Measurements from ENCODE around the gene DOCK1.

The DOCK1 gene

DNA sequence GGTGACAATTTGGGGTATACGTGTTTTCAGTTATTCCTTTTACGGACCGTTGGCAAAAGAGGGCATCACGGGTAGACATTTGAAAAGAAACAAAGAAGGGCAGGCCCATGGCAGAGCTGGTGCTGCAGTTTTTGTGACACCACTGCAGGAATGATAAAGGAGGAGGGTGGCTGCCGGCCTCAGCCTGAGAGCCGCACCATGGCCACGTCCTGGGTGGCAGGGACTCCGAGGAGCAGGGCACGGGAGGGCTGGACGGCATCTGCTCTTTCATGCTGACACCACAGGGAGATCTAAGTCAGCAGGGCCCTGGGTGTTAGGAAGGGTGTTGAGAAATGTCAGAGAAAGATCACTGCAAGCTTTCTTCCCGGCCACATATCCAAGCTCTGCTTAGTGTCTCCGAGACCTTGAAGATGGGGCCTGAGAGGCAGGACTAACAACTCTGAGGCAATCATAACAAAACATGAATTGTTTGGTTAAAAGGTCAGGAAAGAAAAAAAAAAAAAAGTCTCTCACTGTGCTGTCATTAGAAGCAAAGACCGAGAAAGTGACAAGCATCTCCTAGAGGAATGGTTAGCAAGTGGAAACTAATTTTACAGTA is 254.5 kb downstream of the DOCK1 start:
- no peaks in the 10 kb centered on the region for H3K4me1 ChIP-seq (ENCODE audit: control insufficient read depth, insufficient read depth, low read length, poor library complexity, severe bottlenecking)
- no peaks in the 10 kb centered on the region for H3K27me3 ChIP-seq (replicated peaks; ENCODE audit: control insufficient read depth, insufficient read depth, low read length, poor library complexity, severe bottlenecking)
- DNase-seq = no peak
- H3K9me3 ChIP-seq (ENCODE audit: control insufficient read depth, low read length) = no peaks in the 10 kb centered on the region
- H3K27ac ChIP-seq (ENCODE audit: insufficient read depth, low read length, poor library complexity, severe bottlenecking) = no peak overlapping the region
- no peak overlapping the region for H3K4me3 ChIP-seq (ENCODE audit: insufficient read depth, low read depth, low read length, poor library complexity, severe bottlenecking)
- no peaks in the 10 kb centered on the region for H3K36me3 ChIP-seq (ENCODE audit: control insufficient read depth, insufficient read depth, low read length)

DNA sequence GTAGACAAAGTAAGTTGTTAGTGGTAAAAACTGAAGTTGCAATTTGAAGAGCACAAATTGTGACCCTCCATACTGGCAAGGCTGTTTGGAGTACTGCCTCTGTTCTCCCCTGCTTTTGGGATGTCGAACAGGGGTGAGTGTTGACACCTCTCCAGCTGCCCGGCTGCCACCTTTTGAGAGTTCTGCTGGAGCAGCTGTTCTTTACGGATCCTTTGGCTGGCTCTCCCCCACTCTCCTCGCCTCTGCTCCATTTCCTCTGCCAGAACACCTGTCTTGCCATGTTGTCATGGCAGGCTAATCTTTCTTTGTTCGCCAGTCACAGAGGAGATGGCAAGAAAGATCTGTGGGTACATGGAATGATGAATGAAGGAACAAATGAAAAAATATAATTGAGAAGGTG is 256.3 kb downstream of the DOCK1 start:
- Histone ChIP-seq H3K4me3 (ENCODE audit: insufficient read depth, low read depth, low read length, poor library complexity, severe bottlenecking) (no peak overlapping the region), H3K9me3 (ENCODE audit: control insufficient read depth, low read length) (no peaks in the 10 kb centered on the region), H3K4me1 (ENCODE audit: control insufficient read depth, insufficient read depth, low read length, poor library complexity, severe bottlenecking) (no peaks in the 10 kb centered on the region), H3K27ac (ENCODE audit: insufficient read depth, low read length, poor library complexity, severe bottlenecking) (no peak overlapping the region), H3K36me3 (ENCODE audit: control insufficient read depth, insufficient read depth, low read length) (no peaks in the 10 kb centered on the region), H3K27me3 (replicated peaks; ENCODE audit: control insufficient read depth, insufficient read depth, low read length, poor library complexity, severe bottlenecking) (no peaks in the 10 kb centered on the region)
- no peak for DNase-seq

- DNase-seq = no peak
- no peaks in the 10 kb centered on the region for H3K9me3 ChIP-seq (ENCODE audit: control insufficient read depth, low read length)
These were observed 257.6 kb downstream of the DOCK1 start for GRCh38 chr10:127162841-127163240.

GRCh38 chr10:127168261-127168660 is 263.0 kb downstream of the DOCK1 start:
- Histone ChIP-seq H3K4me3 (ENCODE audit: insufficient read depth, low read depth, low read length, poor library complexity, severe bottlenecking) (no peak overlapping the region), H3K36me3 (ENCODE audit: control insufficient read depth, insufficient read depth, low read length) (no peaks in the 10 kb centered on the region), H3K9me3 (ENCODE audit: control insufficient read depth, low read length) (no peaks in the 10 kb centered on the region), H3K4me1 (ENCODE audit: control insufficient read depth, insufficient read depth, low read length, poor library complexity, severe bottlenecking) (no peaks in the 10 kb centered on the region), H3K27me3 (replicated peaks; ENCODE audit: control insufficient read depth, insufficient read depth, low read length, poor library complexity, severe bottlenecking) (no peaks in the 10 kb centered on the region), H3K27ac (ENCODE audit: insufficient read depth, low read length, poor library complexity, severe bottlenecking) (no peak overlapping the region)
- no peak for DNase-seq

More at GRCh38 chr10:127162841-127163240, 257.6 kb downstream of the DOCK1 start:
- no peaks in the 10 kb centered on the region for H3K36me3 ChIP-seq (ENCODE audit: control insufficient read depth, insufficient read depth, low read length)
- no peaks in the 10 kb centered on the region for H3K27me3 ChIP-seq (replicated peaks; ENCODE audit: control insufficient read depth, insufficient read depth, low read length, poor library complexity, severe bottlenecking)
- H3K4me1 ChIP-seq (ENCODE audit: control insufficient read depth, insufficient read depth, low read length, poor library complexity, severe bottlenecking) = no peaks in the 10 kb centered on the region
- no peak overlapping the region for H3K27ac ChIP-seq (ENCODE audit: insufficient read depth, low read length, poor library complexity, severe bottlenecking)
- H3K4me3 ChIP-seq (ENCODE audit: insufficient read depth, low read depth, low read length, poor library complexity, severe bottlenecking) = no peak overlapping the region

- Histone ChIP-seq H3K27ac (ENCODE audit: insufficient read depth, low read length, poor library complexity, severe bottlenecking) (no peak overlapping the region), H3K4me3 (ENCODE audit: insufficient read depth, low read depth, low read length, poor library complexity, severe bottlenecking) (no peak overlapping the region), H3K4me1 (ENCODE audit: control insufficient read depth, insufficient read depth, low read length, poor library complexity, severe bottlenecking) (no peaks in the 10 kb centered on the region), H3K27me3 (replicated peaks; ENCODE audit: control insufficient read depth, insufficient read depth, low read length, poor library complexity, severe bottlenecking) (no peaks in the 10 kb centered on the region), H3K9me3 (ENCODE audit: control insufficient read depth, low read length) (no peaks in the 10 kb centered on the region), H3K36me3 (ENCODE audit: control insufficient read depth, insufficient read depth, low read length) (no peaks in the 10 kb centered on the region)
- no peak for DNase-seq
These were observed 269.6 kb downstream of the DOCK1 start for GRCh38 chr10:127174866-127175265.

DNA sequence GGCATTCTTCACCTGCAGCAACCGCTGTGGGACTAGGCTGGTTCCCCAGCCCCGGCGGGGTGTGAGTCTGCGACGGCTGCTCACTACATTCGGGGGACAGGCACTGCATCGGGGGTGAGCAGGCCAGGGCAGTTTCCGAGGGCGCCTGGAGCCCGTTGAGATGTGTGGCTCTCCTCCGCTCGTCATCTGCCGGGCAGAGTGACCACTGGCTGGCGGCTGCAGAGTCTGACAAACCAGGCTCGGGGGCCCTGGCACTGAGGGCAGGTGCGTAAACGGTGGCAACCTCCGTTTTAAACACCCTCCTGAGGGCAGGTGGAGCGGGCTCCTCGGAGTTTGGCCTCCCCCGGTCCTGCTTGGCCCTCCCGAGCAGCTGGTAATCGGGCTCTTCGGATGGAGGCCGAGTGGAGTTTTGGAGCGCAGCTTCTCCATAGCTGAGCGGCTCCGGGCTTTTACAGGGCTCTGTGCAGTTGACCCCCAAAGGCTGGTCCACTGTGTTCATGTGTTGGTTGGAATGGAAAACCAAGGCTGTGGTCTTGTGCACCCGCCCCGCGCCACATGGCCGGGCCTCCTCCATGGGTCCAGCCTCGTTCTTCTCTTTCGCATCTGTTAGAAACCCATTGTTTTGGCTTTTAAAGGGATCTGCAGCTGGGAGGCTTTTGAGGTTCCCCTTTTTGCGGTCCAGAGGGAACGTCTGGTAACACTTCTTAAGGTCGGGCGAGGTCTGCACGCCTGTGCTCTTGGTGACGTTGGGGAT is 270.3 kb downstream of the DOCK1 start:
- Histone ChIP-seq H3K9me3 (ENCODE audit: control insufficient read depth, low read length) (no peaks in the 10 kb centered on the region), H3K27ac (ENCODE audit: insufficient read depth, low read length, poor library complexity, severe bottlenecking) (no peak overlapping the region), H3K36me3 (ENCODE audit: control insufficient read depth, insufficient read depth, low read length) (no peaks in the 10 kb centered on the region), H3K4me1 (ENCODE audit: control insufficient read depth, insufficient read depth, low read length, poor library complexity, severe bottlenecking) (no peaks in the 10 kb centered on the region), H3K27me3 (replicated peaks; ENCODE audit: control insufficient read depth, insufficient read depth, low read length, poor library complexity, severe bottlenecking) (no peaks in the 10 kb centered on the region), H3K4me3 (ENCODE audit: insufficient read depth, low read depth, low read length, poor library complexity, severe bottlenecking) (no peak overlapping the region)
- no peak for DNase-seq

DNA sequence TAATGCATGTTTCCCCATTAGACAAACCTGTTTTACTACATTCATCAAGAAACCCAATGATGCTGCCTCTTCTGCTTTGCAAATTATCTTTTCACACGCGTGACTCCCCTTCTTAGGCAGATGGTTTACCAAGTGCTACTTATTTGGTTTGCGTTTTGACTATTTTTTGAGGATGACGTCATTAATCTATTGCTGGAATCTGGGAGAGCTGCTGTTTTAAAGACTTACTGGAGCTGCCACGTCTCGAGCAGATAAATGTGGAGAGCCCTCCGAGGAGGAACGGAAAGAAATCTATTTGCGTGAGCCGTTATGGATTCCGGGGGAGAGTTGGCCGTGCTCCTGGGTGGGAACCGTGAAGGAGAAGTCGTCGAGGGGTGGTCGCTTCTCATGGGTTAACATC is 271.4 kb downstream of the DOCK1 start:
- H3K4me1 ChIP-seq (ENCODE audit: control insufficient read depth, insufficient read depth, low read length, poor library complexity, severe bottlenecking) = no peaks in the 10 kb centered on the region
- no peak overlapping the region for H3K4me3 ChIP-seq (ENCODE audit: insufficient read depth, low read depth, low read length, poor library complexity, severe bottlenecking)
- DNase-seq = no peak
- H3K27ac ChIP-seq (ENCODE audit: insufficient read depth, low read length, poor library complexity, severe bottlenecking) = no peak overlapping the region
- H3K36me3 ChIP-seq (ENCODE audit: control insufficient read depth, insufficient read depth, low read length) = no peaks in the 10 kb centered on the region
- H3K9me3 ChIP-seq (ENCODE audit: control insufficient read depth, low read length) = no peaks in the 10 kb centered on the region
- no peaks in the 10 kb centered on the region for H3K27me3 ChIP-seq (replicated peaks; ENCODE audit: control insufficient read depth, insufficient read depth, low read length, poor library complexity, severe bottlenecking)

DNA sequence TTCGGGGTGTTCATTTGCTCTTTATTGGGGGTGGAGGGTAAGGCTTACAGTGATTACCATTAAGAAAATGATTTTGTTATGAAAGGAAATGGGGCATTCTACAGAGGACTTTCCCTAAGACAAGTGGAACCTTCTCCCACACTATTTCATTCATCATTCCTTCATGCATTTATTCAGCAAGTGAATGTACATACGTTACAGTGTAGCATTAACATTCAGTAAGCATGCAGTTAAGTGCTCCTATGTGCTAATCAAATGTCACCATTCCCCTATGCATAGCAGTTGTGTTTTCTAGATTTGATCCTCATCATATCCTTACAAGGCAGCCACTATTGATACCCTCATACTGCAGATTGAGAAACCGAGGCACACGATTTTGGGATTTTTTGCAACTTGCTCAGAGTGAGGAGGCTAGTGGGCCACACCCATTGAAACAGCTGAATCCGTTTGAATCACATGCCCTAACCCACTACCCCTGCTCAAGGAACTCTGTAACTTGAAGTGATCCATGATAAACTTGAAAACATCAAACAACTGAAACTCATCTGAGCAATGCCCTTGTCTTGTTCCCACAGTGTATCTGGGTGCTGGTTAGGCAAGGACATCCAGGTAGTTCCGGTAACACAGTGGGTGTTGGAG is 274.5 kb downstream of the DOCK1 start:
- no peak for DNase-seq
- no peaks in the 10 kb centered on the region for H3K4me1 ChIP-seq (ENCODE audit: control insufficient read depth, insufficient read depth, low read length, poor library complexity, severe bottlenecking)

DNA sequence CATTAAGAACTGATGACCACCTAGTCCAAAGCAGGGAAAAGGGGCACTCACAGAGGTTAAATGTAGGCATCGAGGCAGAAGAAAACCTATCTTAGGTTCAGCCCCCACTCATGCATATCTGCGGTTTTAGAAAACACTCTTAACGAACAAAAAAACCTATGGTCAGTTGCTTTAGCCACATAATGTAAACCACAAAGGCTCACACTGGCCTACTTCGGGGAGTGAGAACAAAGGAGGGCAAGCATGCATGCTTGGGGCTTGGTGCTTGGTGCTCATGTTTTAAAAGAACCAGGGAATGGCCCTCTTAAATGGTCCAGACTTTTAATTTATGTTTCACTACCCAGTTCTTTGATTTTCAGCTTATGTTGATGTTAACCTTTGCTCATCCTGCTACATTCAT is 276.9 kb downstream of the DOCK1 start:
- H3K27ac ChIP-seq (ENCODE audit: insufficient read depth, low read length, poor library complexity, severe bottlenecking) = no peak overlapping the region
- H3K36me3 ChIP-seq (ENCODE audit: control insufficient read depth, insufficient read depth, low read length) = no peaks in the 10 kb centered on the region
- H3K4me3 ChIP-seq (ENCODE audit: insufficient read depth, low read depth, low read length, poor library complexity, severe bottlenecking) = no peak overlapping the region
- H3K9me3 ChIP-seq (ENCODE audit: control insufficient read depth, low read length) = no peaks in the 10 kb centered on the region
- H3K27me3 ChIP-seq (replicated peaks; ENCODE audit: control insufficient read depth, insufficient read depth, low read length, poor library complexity, severe bottlenecking) = no peaks in the 10 kb centered on the region
- no peak for DNase-seq
- no peaks in the 10 kb centered on the region for H3K4me1 ChIP-seq (ENCODE audit: control insufficient read depth, insufficient read depth, low read length, poor library complexity, severe bottlenecking)

More for the DNA sequence above, 274.5 kb downstream of the DOCK1 start:
- H3K27ac ChIP-seq (ENCODE audit: insufficient read depth, low read length, poor library complexity, severe bottlenecking) = no peak overlapping the region
- no peak overlapping the region for H3K4me3 ChIP-seq (ENCODE audit: insufficient read depth, low read depth, low read length, poor library complexity, severe bottlenecking)
- H3K9me3 ChIP-seq (ENCODE audit: control insufficient read depth, low read length) = no peaks in the 10 kb centered on the region
- no peaks in the 10 kb centered on the region for H3K36me3 ChIP-seq (ENCODE audit: control insufficient read depth, insufficient read depth, low read length)
- H3K27me3 ChIP-seq (replicated peaks; ENCODE audit: control insufficient read depth, insufficient read depth, low read length, poor library complexity, severe bottlenecking) = no peaks in the 10 kb centered on the region

DNA sequence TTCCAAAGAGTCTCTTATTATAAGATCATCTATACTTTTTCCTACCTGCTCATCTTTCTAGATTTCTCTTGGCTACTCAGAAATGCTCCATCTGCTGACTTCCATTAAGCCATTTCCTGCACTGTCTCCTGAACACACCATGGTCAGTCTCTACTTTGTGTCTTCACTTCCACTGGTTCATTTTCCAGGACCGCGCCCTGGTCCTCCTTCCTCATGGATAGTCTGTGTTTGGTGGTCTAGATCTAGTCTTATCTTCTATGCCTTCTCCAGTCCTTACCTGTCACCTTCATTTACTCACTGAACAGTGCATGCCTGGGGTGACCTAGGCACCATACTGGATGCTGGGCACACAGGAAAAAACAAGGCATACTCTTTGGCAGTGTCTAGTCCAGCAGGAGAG is 279.4 kb downstream of the DOCK1 start:
- Histone ChIP-seq H3K27me3 (replicated peaks; ENCODE audit: control insufficient read depth, insufficient read depth, low read length, poor library complexity, severe bottlenecking) (no peaks in the 10 kb centered on the region), H3K36me3 (ENCODE audit: control insufficient read depth, insufficient read depth, low read length) (no peaks in the 10 kb centered on the region), H3K9me3 (ENCODE audit: control insufficient read depth, low read length) (no peaks in the 10 kb centered on the region), H3K4me1 (ENCODE audit: control insufficient read depth, insufficient read depth, low read length, poor library complexity, severe bottlenecking) (no peaks in the 10 kb centered on the region), H3K4me3 (ENCODE audit: insufficient read depth, low read depth, low read length, poor library complexity, severe bottlenecking) (no peak overlapping the region), H3K27ac (ENCODE audit: insufficient read depth, low read length, poor library complexity, severe bottlenecking) (no peak overlapping the region)
- DNase-seq = no peak

Data from effector memory CD4-positive, alpha-beta T cell (primary cell).